GM19395 (cell line): Measurements from ENCODE around the gene PRSS1.

Experiments
- ATAC-seq: cut with Tn5 transposase; IDR thresholded peaks from one replicate; pipeline ENCODE4 v1.9.1; 2021; ENCODE audit warnings: mild to moderate bottlenecking, moderate library complexity; ENCODE audit not compliant: unreplicated experiment

The PRSS1 gene

GRCh38 chr7:142792129-142792528 lies 42.9 kb downstream of the PRSS1 start:
- ATAC-seq, result no peak

GRCh38 chr7:142792593-142792992 lies 43.3 kb downstream of the PRSS1 start:
- no peak for ATAC-seq

- ATAC-seq, result no peak
Observed at GRCh38 chr7:142793156-142793555, 43.9 kb downstream of the PRSS1 start.

GRCh38 chr7:142795339-142795863 lies 46.1 kb downstream of the PRSS1 start:
- no peak for ATAC-seq

GRCh38 chr7:142796001-142796500 lies 46.8 kb downstream of the PRSS1 start:
- ATAC-seq, result peak; percentile 7

- ATAC-seq, result peak; percentile 47
Observed at GRCh38 chr7:142796501-142797390, 47.5 kb downstream of the PRSS1 start.

- ATAC-seq, result peak; percentile 42
Observed at GRCh38 chr7:142797391-142798377, 48.4 kb downstream of the PRSS1 start.

GRCh38 chr7:142798451-142799436 lies 49.5 kb downstream of the PRSS1 start:
- no peak for ATAC-seq

GRCh38 chr7:142799437-142799835 lies 50.2 kb downstream of the PRSS1 start:
- no peak for ATAC-seq

GRCh38 chr7:142800088-142800487 lies 50.8 kb downstream of the PRSS1 start:
- ATAC-seq, result no peak

- no peak for ATAC-seq
Observed at GRCh38 chr7:142800699-142801260, 51.5 kb downstream of the PRSS1 start.

- ATAC-seq, result no peak
Observed at GRCh38 chr7:142801601-142802295, 52.5 kb downstream of the PRSS1 start.

GRCh38 chr7:142802301-142802700 lies 53.0 kb downstream of the PRSS1 start:
- ATAC-seq, result no peak
